Mesenchymal stem cell (in vitro differentiated cells and primary cell): ENCODE results near the gene NR5A2.

Experiments
- DNase-seq: peaks from one replicate; pipeline ENCODE4 v3.0.0-alpha.2; 2013
- H2AFZ ChIP-seq: one replicate; pipeline ENCODE4 v1.6.1; 2013; ENCODE audit warnings: low read depth, mild to moderate bottlenecking, control low read depth, inconsistent platforms, low read length, moderate library complexity
- H2AK5ac ChIP-seq: 2 replicates; pipeline ENCODE4 v1.6.1; 2013; ENCODE audit warnings: low read length, moderate library complexity, mild to moderate bottlenecking, inconsistent platforms; ENCODE audit not compliant: severe bottlenecking
- H2BK120ac ChIP-seq: one replicate; pipeline ENCODE4 v1.6.1; 2013; ENCODE audit warnings: low read depth, mild to moderate bottlenecking, inconsistent platforms, low read length, moderate library complexity
- H2BK12ac ChIP-seq, 2 experiments: one replicate each; pipeline ENCODE4 v1.6.1; 2013; ENCODE audit warnings: inconsistent platforms in 2 of 2, low read length in 2 of 2, mild to moderate bottlenecking in 2 of 2, moderate library complexity in 2 of 2, control low read depth in 1 of 2
- H2BK15ac ChIP-seq: one replicate; pipeline ENCODE4 v1.6.1; 2013; ENCODE audit warnings: mild to moderate bottlenecking, low read depth, inconsistent platforms; ENCODE audit not compliant: poor library complexity, severe bottlenecking
- H2BK5ac ChIP-seq: 2 replicates; pipeline ENCODE4 v1.6.1; 2013; ENCODE audit warnings: low read depth, mild to moderate bottlenecking, low read length, control low read depth, inconsistent platforms; ENCODE audit not compliant: poor library complexity, severe bottlenecking
- H3K14ac ChIP-seq, 2 experiments: one replicate each; pipeline ENCODE4 v1.6.1; 2013; ENCODE audit warnings: inconsistent platforms in 2 of 2, low read length in 2 of 2, control low read depth in 1 of 2, mild to moderate bottlenecking in 1 of 2, moderate library complexity in 1 of 2
- H3K18ac ChIP-seq, 2 experiments: one replicate each; pipeline ENCODE4 v1.6.1; 2013; ENCODE audit warnings: inconsistent platforms in 2 of 2, low read length in 2 of 2, control low read depth in 1 of 2, low read depth in 1 of 2, mild to moderate bottlenecking in 1 of 2
- H3K23ac ChIP-seq, 2 experiments: one replicate each; pipeline ENCODE4 v1.6.1; 2013; ENCODE audit warnings: inconsistent platforms in 2 of 2, low read length in 2 of 2, mild to moderate bottlenecking in 2 of 2, moderate library complexity in 2 of 2, control low read depth in 1 of 2
- H3K27ac ChIP-seq: 2 replicates; pipeline ENCODE4 v1.5.1; 2013; ENCODE audit warnings: mild to moderate bottlenecking, moderate library complexity, low read length, control low read depth, inconsistent platforms; ENCODE audit not compliant: poor library complexity, severe bottlenecking
- H3K27me3 ChIP-seq, 2 experiments: 2 replicates each; pipeline versions ENCODE4 v1.6.1 to v1.7.0; 2013; ENCODE audit warnings: low read length in 2 of 2, mild to moderate bottlenecking in 2 of 2, moderate library complexity in 2 of 2, control low read depth in 1 of 2, inconsistent platforms in 1 of 2; ENCODE audit not compliant: control insufficient read depth in 1 of 2, insufficient read depth in 1 of 2
- H3K36me3 ChIP-seq, 2 experiments: 2 replicates each; pipeline versions ENCODE4 v1.6.1 to v1.7.0; 2013; ENCODE audit warnings: low read length in 2 of 2, control low read depth in 1 of 2, inconsistent platforms in 1 of 2, low read depth in 1 of 2, mild to moderate bottlenecking in 1 of 2; ENCODE audit not compliant: insufficient read depth in 2 of 2, control insufficient read depth in 1 of 2
- H3K4ac ChIP-seq, 2 experiments: one replicate each; pipeline ENCODE4 v1.6.1; 2013; ENCODE audit warnings: inconsistent platforms in 2 of 2, low read length in 2 of 2, mild to moderate bottlenecking in 2 of 2, moderate library complexity in 2 of 2, control low read depth in 1 of 2, low read depth in 1 of 2
- H3K4me1 ChIP-seq: 2 replicates; pipeline ENCODE4 v1.6.1; 2013; ENCODE audit warnings: low read depth, low read length, control low read depth; ENCODE audit not compliant: control insufficient read depth, insufficient read depth
- H3K4me2 ChIP-seq: 2 replicates; pipeline ENCODE4 v1.6.1; 2013; ENCODE audit warnings: low read length, mild to moderate bottlenecking, inconsistent platforms; ENCODE audit not compliant: poor library complexity, severe bottlenecking
- H3K4me3 ChIP-seq, 2 experiments: 2 replicates each; pipeline versions ENCODE4 v1.5.1 to v1.7.0; 2013; ENCODE audit warnings: low read length in 2 of 2, mild to moderate bottlenecking in 2 of 2, control low read depth in 1 of 2, low read depth in 1 of 2; ENCODE audit not compliant: insufficient read depth in 1 of 2
- H3K79me1 ChIP-seq: replicated peaks from 2 replicates; pipeline ENCODE4 v1.6.1; 2013; ENCODE audit warnings: mild to moderate bottlenecking, control low read depth, low read length, inconsistent platforms; ENCODE audit not compliant: poor library complexity, severe bottlenecking
- H3K9ac ChIP-seq: 2 replicates; pipeline ENCODE4 v1.7.0; 2013; ENCODE audit warnings: mild to moderate bottlenecking, low read length, moderate library complexity
- H3K9me3 ChIP-seq: 2 replicates; pipeline ENCODE4 v1.7.0; 2013; ENCODE audit warnings: mild to moderate bottlenecking, low read length; ENCODE audit not compliant: control insufficient read depth
- H4K8ac ChIP-seq: one replicate; pipeline ENCODE4 v1.6.1; 2013; ENCODE audit warnings: inconsistent platforms, mild to moderate bottlenecking, low read length, moderate library complexity
- H4K91ac ChIP-seq: one replicate; pipeline ENCODE4 v1.6.1; 2013; ENCODE audit warnings: mild to moderate bottlenecking, low read length, inconsistent platforms
- WGBS: methylation state at CpG from one replicate; pipeline ENCODE4 v1.1.7; 2013; ENCODE audit warnings: mixed read lengths; 5-methylcytosine and 5-hydroxymethylcytosine counted together

The NR5A2 gene

DNA sequence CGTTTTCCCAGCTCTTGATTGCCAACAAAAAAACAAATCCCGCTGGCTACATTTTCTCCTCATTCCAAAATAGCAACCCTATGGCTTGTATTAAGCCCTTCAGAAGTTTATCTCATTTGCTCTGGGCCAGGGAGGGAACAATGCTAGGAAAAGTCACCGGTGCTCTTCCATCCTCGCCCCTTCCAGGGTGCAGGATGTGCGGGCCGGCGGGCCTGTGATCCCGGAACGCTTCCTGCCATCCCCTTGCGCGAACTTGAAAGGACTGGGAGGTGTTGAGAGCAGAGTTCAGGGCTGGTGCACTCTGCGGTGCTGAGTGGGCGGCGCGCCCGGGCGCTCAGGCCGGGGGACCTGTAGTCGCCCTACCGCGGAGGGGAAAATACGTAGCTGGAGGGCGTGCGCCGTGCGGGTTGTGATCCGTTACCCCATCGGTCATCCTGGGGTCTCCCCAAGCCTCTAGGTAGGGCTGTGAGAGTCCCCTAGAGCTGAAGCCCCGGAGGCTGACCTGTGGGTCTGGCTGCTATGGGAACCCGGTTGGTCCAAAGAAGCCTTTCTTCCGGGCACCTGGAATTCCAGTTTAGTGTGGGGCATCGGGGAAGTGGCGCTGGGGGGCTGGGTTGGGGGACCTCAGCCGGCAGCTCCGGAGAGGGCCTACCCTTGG is 13.1 kb downstream of the NR5A2 start:
- Histone ChIP-seq H3K27me3 (peaks cover 89 to 98% of the 10 kb centered on the region in 2 experiments), H4K8ac (no peak overlapping the region), H3K4me2 (no peak overlapping the region), H3K36me3 (no peaks in the 10 kb centered on the region), H2BK12ac (no peak overlapping the region), H2AFZ (no peak overlapping the region), H2BK5ac (no peak overlapping the region), H3K18ac (no peak overlapping the region), H3K23ac (no peak overlapping the region), H3K14ac (no peak overlapping the region), H2BK15ac (no peak overlapping the region), H2BK120ac (no peak overlapping the region), H3K79me1 (no peaks in the 10 kb centered on the region), H3K27ac (no peak overlapping the region), H3K9ac (no peak overlapping the region), H3K9me3 (no peaks in the 10 kb centered on the region), H2AK5ac (no peak overlapping the region), H4K91ac (no peak overlapping the region), H3K4me3 (no peak overlapping the region), H3K4me1 (peaks cover 28% of the 10 kb centered on the region), H3K4ac (no peak overlapping the region)
- under 1% methylated on average over 35 of the region's 35 CpGs for WGBS
- peak; percentile 30 for DNase-seq

DNA sequence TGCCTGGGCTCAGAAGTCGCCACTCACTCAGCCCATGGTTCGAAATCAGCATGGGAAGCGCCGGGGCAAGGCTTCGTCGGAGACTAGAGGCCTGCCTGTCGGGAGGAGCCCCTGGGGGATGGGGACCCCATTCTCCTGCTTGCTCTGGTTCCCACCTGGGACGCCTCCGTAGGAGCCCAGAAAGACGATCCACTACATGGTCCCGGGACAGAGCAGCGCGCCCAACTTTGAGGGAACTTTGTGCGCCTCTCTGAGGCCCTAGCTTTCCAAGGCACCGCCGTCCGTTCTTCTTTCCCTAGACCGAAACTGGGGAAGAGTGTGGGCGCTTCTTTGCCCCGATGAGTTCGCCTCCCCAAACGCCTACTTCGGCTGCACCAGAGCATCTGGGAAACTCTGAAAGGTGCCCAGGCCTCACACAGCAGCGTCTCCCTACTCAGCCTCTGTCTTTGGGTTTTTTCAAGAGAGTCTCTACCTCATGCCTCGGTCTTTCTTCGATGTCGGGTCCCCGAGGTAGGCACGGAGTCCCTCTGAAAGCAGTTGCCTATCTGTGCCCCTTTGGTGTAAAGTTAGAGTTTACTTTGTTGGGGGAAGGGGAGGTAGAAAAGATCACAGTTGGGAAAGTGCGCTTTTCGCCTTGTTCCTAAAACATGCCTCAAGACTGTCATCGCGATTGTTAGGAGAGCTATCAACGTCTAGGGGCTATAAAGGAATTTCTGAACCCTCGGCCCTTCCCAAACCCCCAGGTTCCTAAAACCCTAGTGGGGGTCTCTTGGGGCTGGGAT is 14.0 kb downstream of the NR5A2 start:
- Histone ChIP-seq H3K36me3 (no peaks in the 10 kb centered on the region), H3K9me3 (no peaks in the 10 kb centered on the region), H4K91ac (no peak overlapping the region), H3K9ac (no peak overlapping the region), H2AK5ac (no peak overlapping the region), H3K14ac (no peak overlapping the region), H3K4ac (no peak overlapping the region), H3K4me1 (peaks cover 26% of the 10 kb centered on the region), H4K8ac (no peak overlapping the region), H3K4me3 (peak overlapping the region in 1 of 2 experiments; percentile 71), H2BK5ac (no peak overlapping the region), H2BK12ac (peak overlapping the region in 1 of 2 experiments; percentile 33), H2BK120ac (no peak overlapping the region), H3K18ac (no peak overlapping the region), H3K4me2 (peak overlapping the region; percentile 11), H3K27ac (no peak overlapping the region), H3K79me1 (no peaks in the 10 kb centered on the region), H3K27me3 (peaks cover 80 to 94% of the 10 kb centered on the region in 2 experiments), H2AFZ (no peak overlapping the region), H2BK15ac (no peak overlapping the region), H3K23ac (peak overlapping the region in 1 of 2 experiments; percentile 56)
- no peak for DNase-seq
- WGBS = 11% methylated on average over 34 of the region's 35 CpGs

DNA sequence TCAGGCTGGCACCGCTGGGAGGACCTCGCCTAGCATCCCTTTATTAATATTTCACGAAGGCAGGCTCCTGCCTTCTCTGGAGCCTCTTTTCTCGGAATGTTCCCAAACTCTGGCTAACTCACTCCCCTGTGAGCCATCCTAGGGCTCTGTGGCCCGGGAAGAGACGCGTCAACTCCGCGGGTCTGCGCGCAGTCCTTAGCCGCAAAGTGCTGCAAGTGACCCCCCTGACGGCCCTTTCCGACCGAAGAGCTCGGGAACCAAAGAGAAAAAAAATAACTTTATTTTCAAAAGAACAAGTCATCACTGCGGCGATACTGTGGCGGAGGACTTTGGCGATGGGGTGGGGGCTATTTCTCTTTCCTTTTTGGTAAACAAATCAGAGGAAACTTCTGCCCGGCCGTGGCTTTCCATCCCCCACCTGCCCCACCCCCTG is 14.6 kb downstream of the NR5A2 start:
- Histone ChIP-seq H3K4me1 (peaks cover 26% of the 10 kb centered on the region), H3K4ac (no peak overlapping the region), H3K18ac (peak overlapping the region in 1 of 2 experiments; percentile 2), H3K23ac (peak overlapping the region in 1 of 2 experiments; percentile 1), H3K9ac (no peak overlapping the region), H4K91ac (no peak overlapping the region), H3K4me2 (peak overlapping the region; percentile 86), H3K4me3 (peak overlapping the region in 1 of 2 experiments; percentile 71), H3K79me1 (no peaks in the 10 kb centered on the region), H2AK5ac (no peak overlapping the region), H4K8ac (no peak overlapping the region), H2AFZ (no peak overlapping the region), H2BK120ac (no peak overlapping the region), H2BK12ac (no peak overlapping the region), H2BK15ac (no peak overlapping the region), H2BK5ac (no peak overlapping the region), H3K9me3 (no peaks in the 10 kb centered on the region), H3K14ac (no peak overlapping the region), H3K36me3 (no peaks in the 10 kb centered on the region), H3K27me3 (peaks cover 76 to 88% of the 10 kb centered on the region in 2 experiments), H3K27ac (no peak overlapping the region)
- 4% methylated on average over 13 of the region's 22 CpGs for WGBS
- DNase-seq = no peak
